ENCODE measurements around the gene CPPED1.

The CPPED1 gene

GRCh38 chr16:12658506-12658905, 145.2 kb downstream of the CPPED1 start:
- TF ChIP-seq ZNF274 (IDR thresholded peaks at IDR 0.05; ENCODE audit: low read depth, low read length): no peak
- no peak overlapping the region for H3K4me3 ChIP-seq (ENCODE audit: low read length)

GRCh38 chr16:12655537-12655936, 148.2 kb downstream of the CPPED1 start:
- TF ChIP-seq ZNF274 (IDR thresholded peaks at IDR 0.05; ENCODE audit: low read depth, low read length): no peak
- H3K4me3 ChIP-seq (ENCODE audit: low read length): no peak overlapping the region

- no peak for TF ChIP-seq ZNF274 (IDR thresholded peaks at IDR 0.05; ENCODE audit: low read depth, low read length)
- H3K4me3 ChIP-seq (ENCODE audit: low read length): no peak overlapping the region
Observed at GRCh38 chr16:12653820-12654392, 149.8 kb downstream of the CPPED1 start.

- TF ChIP-seq ZNF274 (IDR thresholded peaks at IDR 0.05; ENCODE audit: low read depth, low read length): no peak
Observed at GRCh38 chr16:12652924-12653323, 150.8 kb downstream of the CPPED1 start.

GRCh38 chr16:12651765-12652512, 151.7 kb downstream of the CPPED1 start:
- no peak overlapping the region for H3K4me3 ChIP-seq (ENCODE audit: low read length)
- TF ChIP-seq ZNF274 (IDR thresholded peaks at IDR 0.05; ENCODE audit: low read depth, low read length): no peak

More at GRCh38 chr16:12652924-12653323, 150.8 kb downstream of the CPPED1 start:
- H3K4me3 ChIP-seq (ENCODE audit: low read length): no peak overlapping the region

GRCh38 chr16:12649356-12649755, 154.3 kb downstream of the CPPED1 start:
- H3K4me3 ChIP-seq (ENCODE audit: low read length): no peak overlapping the region
- no peak for TF ChIP-seq ZNF274 (IDR thresholded peaks at IDR 0.05; ENCODE audit: low read depth, low read length)

- TF ChIP-seq ZNF274 (IDR thresholded peaks at IDR 0.05; ENCODE audit: low read depth, low read length): no peak
- no peak overlapping the region for H3K4me3 ChIP-seq (ENCODE audit: low read length)
Observed at GRCh38 chr16:12646490-12647274, 157.0 kb downstream of the CPPED1 start.

- TF ChIP-seq ZNF274 (IDR thresholded peaks at IDR 0.05; ENCODE audit: low read depth, low read length): no peak
- no peak overlapping the region for H3K4me3 ChIP-seq (ENCODE audit: low read length)
Observed at GRCh38 chr16:12646098-12646489, 157.6 kb downstream of the CPPED1 start.

- TF ChIP-seq ZNF274 (IDR thresholded peaks at IDR 0.05; ENCODE audit: low read depth, low read length): no peak
- H3K4me3 ChIP-seq (ENCODE audit: low read length): no peak overlapping the region
Observed at GRCh38 chr16:12643034-12643455, 160.6 kb downstream of the CPPED1 start.

- H3K4me3 ChIP-seq (ENCODE audit: low read length): no peak overlapping the region
- TF ChIP-seq ZNF274 (IDR thresholded peaks at IDR 0.05; ENCODE audit: low read depth, low read length): no peak
Observed at GRCh38 chr16:12639044-12639443, 164.6 kb downstream of the CPPED1 start.

GRCh38 chr16:12637002-12637401, 166.7 kb downstream of the CPPED1 start:
- no peak for TF ChIP-seq ZNF274 (IDR thresholded peaks at IDR 0.05; ENCODE audit: low read depth, low read length)
- H3K4me3 ChIP-seq (ENCODE audit: low read length): no peak overlapping the region

- no peak overlapping the region for H3K4me3 ChIP-seq (ENCODE audit: low read length)
- TF ChIP-seq ZNF274 (IDR thresholded peaks at IDR 0.05; ENCODE audit: low read depth, low read length): no peak
Observed at GRCh38 chr16:12629271-12629670, 174.4 kb downstream of the CPPED1 start.

GRCh38 chr16:12628536-12628935, 175.2 kb downstream of the CPPED1 start:
- H3K4me3 ChIP-seq (ENCODE audit: low read length): no peak overlapping the region
- TF ChIP-seq ZNF274 (IDR thresholded peaks at IDR 0.05; ENCODE audit: low read depth, low read length): no peak

GRCh38 chr16:12627394-12627793, 176.3 kb downstream of the CPPED1 start:
- TF ChIP-seq ZNF274 (IDR thresholded peaks at IDR 0.05; ENCODE audit: low read depth, low read length): no peak
- H3K4me3 ChIP-seq (ENCODE audit: low read length): no peak overlapping the region

- no peak for TF ChIP-seq ZNF274 (IDR thresholded peaks at IDR 0.05; ENCODE audit: low read depth, low read length)
- H3K4me3 ChIP-seq (ENCODE audit: low read length): no peak overlapping the region
Observed at GRCh38 chr16:12626411-12626810, 177.3 kb downstream of the CPPED1 start.
